LoVo (cell line): Measurements from ENCODE around the gene SLC39A11.
"Not testable (repeated sequence)": the region's sequence is repeated elsewhere in the genome, so short reads cannot be mapped to it uniquely, and the experiment has no call there.

Source experiments
- DNase-seq: peaks from one replicate; pipeline ENCODE4 v3.0.0-alpha.2; 2016; ENCODE audit warnings: low spot score

SLC39A11 gene

DNA sequence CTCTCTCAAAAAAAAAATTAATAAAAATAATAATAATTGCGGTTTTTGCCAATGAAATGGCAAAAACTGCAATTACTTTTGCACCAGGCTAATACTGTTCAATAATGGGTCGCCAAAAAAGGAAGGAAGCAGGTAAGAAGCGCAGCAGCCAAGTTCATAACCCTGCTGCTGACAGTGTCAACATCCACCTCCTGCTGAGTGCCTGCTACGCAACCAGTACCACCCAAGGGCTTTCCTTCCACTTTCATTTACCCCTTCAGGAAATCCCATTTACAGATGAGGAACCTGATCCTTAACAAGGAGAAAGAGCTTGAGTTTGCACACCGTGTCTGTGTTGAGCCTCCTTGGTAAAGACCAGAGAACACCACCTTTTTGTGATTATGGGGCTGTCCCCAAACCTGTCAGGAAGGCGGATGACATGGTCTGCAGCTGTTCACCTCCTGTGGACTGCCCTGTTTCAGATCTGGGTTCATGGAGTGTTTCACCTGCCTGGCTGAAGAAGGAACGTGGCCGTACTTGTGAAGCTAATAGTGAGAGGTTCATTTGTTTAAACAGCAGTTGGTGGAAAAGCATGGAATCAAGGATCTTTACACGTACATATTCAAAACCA is 378.0 kb downstream of the SLC39A11 start:
- DNase-seq = no peak

DNA sequence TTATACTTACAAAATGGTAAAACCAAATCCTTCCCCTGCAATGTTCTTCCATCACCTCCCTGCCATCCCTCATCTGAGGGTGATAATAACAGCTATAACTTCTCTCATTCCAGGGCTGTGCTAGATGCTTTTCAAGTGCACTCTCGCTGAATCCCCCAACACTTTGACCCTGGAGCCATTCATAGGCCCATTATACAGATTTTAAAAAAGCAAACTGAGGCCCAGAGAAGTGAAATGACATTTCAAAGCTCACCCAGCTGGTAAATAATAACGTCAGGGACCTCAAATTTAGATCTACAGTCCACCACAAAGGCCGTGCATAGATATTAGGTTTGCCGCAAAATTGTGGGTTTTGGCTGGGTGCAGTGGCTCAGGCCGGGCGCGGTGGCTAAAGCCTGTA is 378.8 kb downstream of the SLC39A11 start:
- DNase-seq = no peak

GRCh38 chr17:72711521-72712310 is 380.8 kb downstream of the SLC39A11 start:
- no peak for DNase-seq

DNA sequence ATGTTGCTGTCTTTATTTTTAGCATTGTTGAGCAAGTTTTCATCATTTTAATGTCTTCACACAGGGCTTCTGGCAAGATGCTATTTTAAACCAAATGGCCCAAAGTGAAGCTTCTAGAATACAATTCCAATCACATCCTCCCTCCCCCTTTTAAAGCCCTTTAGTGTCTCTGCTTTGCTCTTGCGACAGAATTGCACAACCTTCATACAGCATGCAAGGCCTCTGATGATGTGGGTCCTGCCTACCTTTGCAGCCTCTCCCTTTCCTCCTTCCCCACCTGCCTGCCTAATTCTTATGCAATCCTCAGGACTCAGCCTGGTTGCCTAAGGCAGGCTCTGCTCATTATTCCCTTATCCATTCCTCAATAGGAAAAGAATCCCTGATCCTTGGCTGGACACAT is 381.7 kb downstream of the SLC39A11 start:
- peak; percentile 33 for DNase-seq

DNA sequence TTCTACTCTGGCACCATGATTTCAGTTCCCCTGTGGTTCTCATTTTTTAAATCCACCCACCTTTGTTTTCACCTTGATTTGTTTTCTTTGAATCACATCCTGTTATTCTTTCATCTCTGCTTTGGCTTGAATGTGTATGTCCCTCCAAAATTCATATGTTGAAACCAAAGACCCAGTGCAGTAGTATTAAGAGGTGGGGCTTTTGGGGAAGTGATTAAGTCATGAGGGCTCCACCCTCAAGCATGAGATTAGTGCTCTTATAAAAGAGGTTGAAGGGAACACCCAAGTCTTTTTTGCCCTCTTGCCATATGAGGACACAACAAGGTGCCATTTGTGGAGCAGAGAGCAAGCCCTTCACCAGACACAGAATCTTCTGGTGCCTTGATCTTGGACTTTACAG is 382.3 kb downstream of the SLC39A11 start:
- DNase-seq = peak; percentile 60

- not testable (repeated sequence) for DNase-seq
Measured at GRCh38 chr17:72708682-72709081, 383.8 kb downstream of the SLC39A11 start.

DNA sequence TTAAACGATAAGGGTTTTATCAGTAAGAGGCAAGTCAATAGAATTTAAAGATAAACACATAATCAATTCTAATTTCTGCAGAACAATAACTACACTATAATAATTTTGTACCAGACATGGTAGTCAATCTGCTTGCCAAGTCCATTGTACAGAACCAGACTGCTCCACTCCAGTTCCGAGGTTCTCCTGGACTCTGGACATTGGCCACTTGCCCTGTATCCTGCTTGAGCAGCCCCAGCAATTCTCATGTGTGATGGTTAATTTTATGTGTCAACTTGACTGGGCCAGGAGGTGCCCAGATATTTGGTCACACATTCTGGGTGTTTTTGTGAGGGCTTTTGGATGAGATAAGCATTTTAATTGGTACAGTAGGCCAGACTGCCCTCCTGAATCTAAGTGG is 384.6 kb downstream of the SLC39A11 start:
- DNase-seq = no peak

DNA sequence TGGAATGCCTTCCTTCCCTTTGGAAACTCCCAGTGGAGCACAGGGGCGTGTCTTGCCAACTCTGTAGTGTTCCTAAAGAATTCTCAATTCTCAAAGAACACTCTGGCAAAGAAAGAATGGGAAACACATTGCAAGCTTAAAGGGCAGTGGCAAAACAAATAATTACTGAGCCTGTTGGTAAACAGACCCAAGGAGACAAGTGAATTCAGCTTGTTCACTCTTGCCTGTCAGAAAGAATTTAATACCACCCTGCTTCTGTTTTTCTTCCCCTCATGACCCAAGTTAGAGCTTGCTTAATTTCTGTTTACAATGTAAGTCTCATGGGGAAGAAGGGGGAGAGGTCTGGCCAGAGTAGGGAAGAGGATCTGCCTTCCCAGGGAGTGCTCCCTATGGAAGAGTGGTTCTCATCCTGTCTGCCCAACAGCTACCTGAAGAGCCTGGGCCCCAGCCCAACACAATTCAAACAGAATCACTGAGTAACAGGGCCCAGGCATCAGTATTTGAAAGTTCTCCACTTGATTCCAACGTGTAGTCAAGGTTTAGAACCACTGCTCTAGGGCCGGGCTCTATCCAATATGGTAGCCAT is 386.0 kb downstream of the SLC39A11 start:
- no peak for DNase-seq

- no peak for DNase-seq
Measured at GRCh38 chr17:72705905-72706395, 386.5 kb downstream of the SLC39A11 start.

- DNase-seq = no peak
Measured at GRCh38 chr17:72702998-72703397, 389.5 kb downstream of the SLC39A11 start.

- DNase-seq = peak; percentile 82
Measured at GRCh38 chr17:72702136-72702735, 390.3 kb downstream of the SLC39A11 start.

DNA sequence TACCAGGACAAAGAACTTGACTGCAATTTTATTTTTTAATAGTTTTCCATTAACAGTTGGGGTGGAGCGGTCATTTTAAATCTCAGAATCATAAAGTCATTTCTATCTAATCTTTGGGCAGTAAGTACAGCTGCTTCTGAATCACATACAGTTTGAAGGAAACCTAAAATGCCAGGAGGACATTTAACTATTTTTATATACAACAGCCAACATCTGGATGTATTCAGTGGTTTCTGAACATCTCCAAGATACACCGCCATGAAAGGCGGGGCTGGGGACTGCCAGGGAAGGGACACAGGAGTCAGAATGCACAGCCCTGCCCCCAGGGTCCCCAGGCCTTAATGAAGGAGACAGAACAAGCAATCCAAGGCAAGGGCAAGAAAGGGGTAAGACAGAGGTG is 392.3 kb downstream of the SLC39A11 start:
- DNase-seq = no peak

DNA sequence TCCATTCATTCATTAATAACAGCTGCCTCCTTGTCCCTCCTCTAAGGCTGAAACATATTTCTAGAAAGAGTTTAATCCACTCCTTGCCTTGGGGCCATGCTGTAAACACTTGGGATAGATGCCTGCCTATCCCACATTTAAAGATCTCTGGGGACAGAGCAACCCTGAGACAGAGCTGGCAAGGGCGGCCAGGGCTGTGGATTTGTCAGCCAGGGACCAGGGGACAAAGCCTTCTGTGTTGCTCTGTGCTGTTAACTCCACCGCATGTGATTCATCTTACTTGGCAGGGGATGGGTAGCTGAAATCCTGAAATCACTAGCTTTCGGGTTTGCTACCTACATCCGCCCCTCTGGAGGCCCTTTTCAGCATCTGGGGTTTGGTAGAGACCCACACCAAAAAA is 392.9 kb downstream of the SLC39A11 start:
- DNase-seq = no peak

GRCh38 chr17:72697602-72698146 is 394.8 kb downstream of the SLC39A11 start:
- no peak for DNase-seq

- DNase-seq = no peak
Measured at GRCh38 chr17:72696721-72697120, 395.8 kb downstream of the SLC39A11 start.

DNA sequence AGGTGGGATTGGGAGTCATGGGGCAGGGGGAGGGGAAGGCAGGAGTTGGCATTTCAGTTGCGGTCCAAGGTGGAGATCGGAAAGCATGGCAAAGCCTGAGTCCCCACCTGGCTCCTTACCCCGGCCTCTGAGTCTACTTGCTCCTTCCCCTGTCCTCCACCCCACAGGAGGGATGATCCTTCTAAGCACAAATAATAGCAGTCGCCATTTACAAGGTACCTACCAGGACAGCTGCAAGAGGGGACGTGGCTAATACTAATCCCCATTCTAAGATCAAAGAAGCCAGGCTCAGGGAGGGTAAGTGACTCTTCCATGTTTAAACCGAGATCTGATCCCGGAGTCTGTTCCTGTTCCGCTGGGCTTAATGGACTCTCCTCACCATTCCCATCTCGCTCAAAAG is 396.3 kb downstream of the SLC39A11 start:
- DNase-seq = no peak

DNA sequence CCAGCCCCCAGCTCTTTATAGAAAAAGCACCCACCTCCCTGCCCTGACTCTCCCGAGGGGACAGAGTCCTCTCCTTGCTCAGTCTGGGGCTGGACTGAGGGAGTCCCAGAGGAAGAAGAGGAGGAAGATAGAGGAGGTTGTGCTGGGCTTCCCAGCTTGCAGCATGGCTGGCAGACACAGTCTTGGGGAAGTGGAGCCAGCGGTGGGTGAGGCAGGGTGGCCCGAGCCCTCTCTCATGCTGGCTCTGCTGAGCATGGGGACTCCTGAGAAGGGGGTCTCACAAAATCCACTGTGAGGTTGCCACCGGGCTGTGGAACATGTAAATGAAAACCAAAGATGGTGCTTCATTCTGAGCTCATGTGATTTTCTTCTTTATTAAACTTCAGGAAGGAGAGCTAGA is 398.5 kb downstream of the SLC39A11 start:
- DNase-seq = no peak

DNA sequence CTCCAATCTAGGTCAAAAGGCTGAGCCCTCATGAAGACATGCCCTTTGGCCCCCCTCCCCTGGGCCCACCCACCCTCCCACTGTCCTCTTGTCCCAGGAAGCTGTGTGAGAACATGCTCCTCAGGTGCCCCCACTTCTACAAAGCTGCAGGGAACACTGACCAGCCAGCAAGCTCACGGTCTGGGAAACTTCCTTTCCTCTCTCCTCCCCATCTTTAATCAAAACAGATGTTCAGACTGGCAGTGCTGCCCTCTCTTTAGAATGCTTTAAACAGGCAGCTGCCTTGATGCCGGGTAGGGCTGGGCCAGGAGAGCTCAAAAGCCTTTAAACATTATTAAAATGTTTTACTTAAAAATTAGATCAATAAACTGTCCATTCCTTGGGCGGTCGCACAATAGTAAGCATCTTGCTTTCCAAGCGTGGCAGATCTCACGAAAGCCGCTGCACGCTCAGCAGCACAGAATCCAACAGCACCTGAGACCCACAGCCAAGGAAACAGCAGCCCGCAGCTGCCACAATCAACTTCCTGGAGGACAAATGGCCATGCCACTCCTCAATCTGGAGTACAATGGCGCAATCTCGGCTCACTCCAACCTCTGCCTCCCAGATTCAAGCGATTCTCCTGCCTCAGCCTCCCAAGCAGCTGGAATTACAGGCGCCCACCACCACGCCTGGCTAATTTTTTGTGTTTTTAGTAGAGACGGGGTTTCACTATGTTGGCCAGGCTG is 399.2 kb downstream of the SLC39A11 start:
- DNase-seq = no peak

DNA sequence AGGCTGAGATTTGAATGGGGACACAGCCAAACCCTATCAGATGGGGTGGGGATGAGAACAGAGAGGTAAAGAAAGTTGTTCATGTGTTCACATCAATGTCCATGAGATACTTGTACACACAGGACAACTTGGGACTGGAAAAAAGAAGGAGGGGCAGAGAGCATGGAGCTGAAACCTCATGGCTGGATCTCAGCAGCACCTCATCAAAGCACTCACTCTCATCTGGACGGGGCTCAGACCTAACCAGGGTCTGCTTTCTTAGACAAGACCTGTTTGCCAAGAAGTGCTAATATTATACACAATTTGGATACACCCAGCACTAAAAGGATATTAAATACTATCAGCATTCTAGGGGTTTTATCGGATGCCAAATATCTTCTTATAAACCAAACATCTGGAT is 399.8 kb downstream of the SLC39A11 start:
- DNase-seq = no peak

GRCh38 chr17:72691586-72691985 is 400.9 kb downstream of the SLC39A11 start:
- no peak for DNase-seq

- no peak for DNase-seq
Measured at GRCh38 chr17:72691017-72691416, 401.5 kb downstream of the SLC39A11 start.

DNA sequence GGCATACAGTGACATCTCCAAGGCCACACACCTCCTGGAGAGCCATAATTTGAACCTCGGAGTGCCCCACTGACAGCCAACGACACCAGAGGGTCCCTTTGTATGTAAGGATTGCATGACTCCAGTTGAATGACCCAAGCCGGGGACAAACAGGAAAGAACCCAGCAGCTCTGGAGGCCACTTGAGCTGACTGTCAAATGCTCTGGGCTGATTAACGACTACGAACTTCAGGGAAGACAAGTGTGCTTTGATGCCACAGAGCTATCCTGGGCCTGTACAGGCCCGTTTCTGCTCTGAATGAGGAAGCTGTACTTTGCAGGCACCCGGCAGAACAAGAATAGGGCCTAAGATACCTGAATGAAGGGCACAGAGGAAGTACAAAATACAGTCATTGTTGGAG is 404.6 kb downstream of the SLC39A11 start:
- DNase-seq = no peak
